Nephron (organoid): ENCODE results near the gene CYP4Z1.
"Not testable (repeated sequence)": the region's sequence is repeated elsewhere in the genome, so short reads cannot be mapped to it uniquely, and the experiment has no call there.

Source experiments
- H3K27ac Mint-ChIP-seq, 3 experiments: 2 replicates each; pipeline ENCODE4 v1.8.0; 2020; ENCODE audit warnings: mixed read lengths in 3 of 3, mild to moderate bottlenecking in 2 of 3, moderate library complexity in 1 of 3
- H3K27me3 Mint-ChIP-seq: 2 replicates; pipeline ENCODE4 v1.8.0; 2021; ENCODE audit warnings: low read depth, mild to moderate bottlenecking, moderate library complexity, mixed read lengths
- H3K36me3 Mint-ChIP-seq: 2 replicates; pipeline ENCODE4 v1.8.0; 2020; ENCODE audit warnings: low read depth, mixed read lengths
- H3K4me1 Mint-ChIP-seq: 2 replicates; pipeline ENCODE4 v1.8.0; 2020; ENCODE audit warnings: mixed read lengths
- H3K4me3 Mint-ChIP-seq, 3 experiments: 2 replicates each; pipeline ENCODE4 v1.8.0; 2020; ENCODE audit warnings: mild to moderate bottlenecking in 3 of 3, mixed read lengths in 3 of 3, moderate library complexity in 2 of 3
- H3K9me3 Mint-ChIP-seq: 2 replicates; pipeline ENCODE4 v1.8.0; 2020; ENCODE audit warnings: mixed read lengths
- CTCF ChIP-seq, 3 experiments: fragments of 200-600 bp; sonication (generic); IDR thresholded peaks; one replicate each; pipeline ENCODE4 v1.5.0; 2021; ENCODE audit warnings: antibody characterized with exemption in 3 of 3; ENCODE audit not compliant: unreplicated experiment in 3 of 3

CYP4Z1 gene

DNA sequence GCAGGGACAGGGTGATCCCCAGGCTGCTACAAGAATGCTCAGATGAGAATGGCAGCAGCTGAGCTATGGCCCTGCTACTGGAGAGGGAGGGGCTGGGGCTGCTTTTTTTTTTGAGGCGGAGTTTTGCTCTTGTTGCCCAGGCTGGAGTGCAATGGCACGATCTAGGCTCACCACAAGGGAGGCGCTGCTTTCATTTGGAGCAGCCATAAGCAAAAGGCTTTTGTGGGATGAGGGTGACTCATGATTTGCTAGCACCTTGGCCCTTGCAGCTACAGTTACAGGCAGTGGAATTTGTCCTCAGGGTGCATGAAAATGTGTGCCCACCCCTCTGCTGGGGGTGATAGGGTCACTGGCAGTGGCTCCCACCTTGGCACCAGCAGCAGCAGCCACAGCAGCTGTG lies 37.8 kb downstream of the CYP4Z1 start:
- Mint-ChIP-seq H3K27me3 (peaks cover 14% of the 10 kb centered on the region), H3K27ac (no peak overlapping the region), H3K4me1 (no peaks in the 10 kb centered on the region), H3K4me3 (no peak overlapping the region), H3K36me3 (no peaks in the 10 kb centered on the region), H3K9me3 (no peaks in the 10 kb centered on the region)
- TF ChIP-seq CTCF (IDR thresholded peaks at IDR 0.05; ENCODE audit: unreplicated experiment in 3 of 3) = no peak

- no peak overlapping the region for H3K27ac Mint-ChIP-seq
Measured at GRCh38 chr1:47106792-47107191, 39.8 kb downstream of the CYP4Z1 start.

GRCh38 chr1:47107851-47108574 lies 41.0 kb downstream of the CYP4Z1 start:
- not testable (repeated sequence) for H3K36me3 Mint-ChIP-seq, H3K9me3 Mint-ChIP-seq, H3K4me3 Mint-ChIP-seq, H3K4me1 Mint-ChIP-seq, H3K27me3 Mint-ChIP-seq, H3K27ac Mint-ChIP-seq

More at GRCh38 chr1:47106792-47107191, 39.8 kb downstream of the CYP4Z1 start:
- H3K4me3 Mint-ChIP-seq = no peak overlapping the region
- no peaks in the 10 kb centered on the region for H3K36me3 Mint-ChIP-seq
- no peak for TF ChIP-seq CTCF (IDR thresholded peaks at IDR 0.05; ENCODE audit: unreplicated experiment in 3 of 3)
- H3K4me1 Mint-ChIP-seq = no peaks in the 10 kb centered on the region
- no peaks in the 10 kb centered on the region for H3K9me3 Mint-ChIP-seq
- peaks cover 14% of the 10 kb centered on the region for H3K27me3 Mint-ChIP-seq

DNA sequence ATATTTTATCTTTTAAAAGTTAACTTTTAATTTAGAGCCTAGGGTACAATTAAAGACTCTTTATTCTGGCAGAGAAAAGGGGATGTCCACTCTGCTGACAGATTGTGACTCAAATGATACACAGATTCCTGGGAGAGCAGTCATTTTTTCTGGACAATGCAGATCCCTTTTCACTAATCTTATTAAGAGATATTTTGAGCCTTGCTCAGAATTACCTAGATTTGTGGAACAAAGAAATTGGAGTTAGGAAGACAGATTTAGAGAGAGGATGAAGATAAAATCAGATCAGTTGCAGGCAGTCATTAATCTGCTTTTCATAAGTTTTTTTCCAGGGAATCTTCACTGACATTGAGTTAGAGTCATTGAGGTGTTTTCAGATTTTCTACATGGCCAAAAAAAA lies 42.5 kb downstream of the CYP4Z1 start:
- not testable (repeated sequence) for H3K27me3 Mint-ChIP-seq, H3K4me1 Mint-ChIP-seq, H3K36me3 Mint-ChIP-seq, H3K9me3 Mint-ChIP-seq, H3K27ac Mint-ChIP-seq, H3K4me3 Mint-ChIP-seq

GRCh38 chr1:47113178-47113577 lies 46.1 kb downstream of the CYP4Z1 start:
- H3K9me3 Mint-ChIP-seq = peaks cover 4% of the 10 kb centered on the region
- no peaks in the 10 kb centered on the region for H3K27me3 Mint-ChIP-seq
- no peak overlapping the region for H3K4me3 Mint-ChIP-seq
- no peaks in the 10 kb centered on the region for H3K4me1 Mint-ChIP-seq
- no peaks in the 10 kb centered on the region for H3K36me3 Mint-ChIP-seq
- no peak for TF ChIP-seq CTCF (IDR thresholded peaks at IDR 0.05; ENCODE audit: unreplicated experiment in 3 of 3)
- no peak overlapping the region for H3K27ac Mint-ChIP-seq

- not testable (repeated sequence) for H3K36me3 Mint-ChIP-seq, H3K4me1 Mint-ChIP-seq, H3K9me3 Mint-ChIP-seq, H3K27me3 Mint-ChIP-seq, H3K27ac Mint-ChIP-seq, H3K4me3 Mint-ChIP-seq
Measured at GRCh38 chr1:47121039-47121438, 54.0 kb downstream of the CYP4Z1 start.

DNA sequence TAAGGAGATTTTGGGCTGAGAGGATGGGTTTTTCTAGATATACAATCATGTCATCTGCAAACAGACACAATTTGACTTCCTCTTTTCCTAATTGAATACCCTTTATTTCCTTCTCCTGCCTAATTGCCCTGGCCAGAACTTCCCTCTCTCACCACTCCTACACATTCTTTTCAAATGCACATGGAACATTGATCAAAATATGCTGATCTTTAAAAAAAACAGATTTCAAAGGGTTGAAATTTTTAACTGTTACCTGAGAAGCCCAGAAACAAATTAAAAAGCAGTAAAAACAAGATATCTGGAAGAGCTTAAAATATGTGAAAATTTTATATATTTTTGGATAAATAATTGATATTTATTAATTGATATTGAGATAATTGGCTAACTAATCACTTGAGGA lies 57.8 kb downstream of the CYP4Z1 start:
- H3K9me3 Mint-ChIP-seq, H3K4me1 Mint-ChIP-seq, H3K36me3 Mint-ChIP-seq, H3K4me3 Mint-ChIP-seq, H3K27ac Mint-ChIP-seq, H3K27me3 Mint-ChIP-seq: not testable (repeated sequence)

DNA sequence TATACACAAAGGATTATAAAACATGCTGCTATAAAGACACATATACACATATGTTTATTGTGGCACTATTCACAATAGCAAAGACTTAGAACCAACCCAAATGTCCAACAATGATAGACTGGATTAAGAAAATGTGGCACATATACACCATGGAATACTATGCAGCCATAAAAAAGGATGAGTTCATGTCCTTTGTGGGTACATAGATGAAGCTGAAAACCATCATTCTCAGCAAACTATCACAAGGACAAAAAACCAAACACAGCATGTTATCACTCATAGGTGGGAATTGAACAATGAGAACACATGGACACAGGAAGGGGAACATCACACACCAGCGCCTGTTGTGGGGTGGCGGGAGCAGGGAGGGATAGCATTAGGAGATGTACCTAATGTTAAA lies 60.0 kb downstream of the CYP4Z1 start:
- not testable (repeated sequence) for H3K4me1 Mint-ChIP-seq, H3K4me3 Mint-ChIP-seq, H3K27me3 Mint-ChIP-seq

More for the DNA sequence above, 60.0 kb downstream of the CYP4Z1 start:
- H3K9me3 Mint-ChIP-seq, H3K27ac Mint-ChIP-seq, H3K36me3 Mint-ChIP-seq: not testable (repeated sequence)
